NCI-H1436 (cell line): ENCODE results near the gene IL22RA2.
"Not testable (repeated sequence)": the region's sequence is repeated elsewhere in the genome, so short reads cannot be mapped to it uniquely, and the experiment has no call there.

Experiments
- DNase-seq: peaks from one replicate; lab custom pipeline; 2025; lab: John Stamatoyannopoulos, UW

Gene IL22RA2, protein sequence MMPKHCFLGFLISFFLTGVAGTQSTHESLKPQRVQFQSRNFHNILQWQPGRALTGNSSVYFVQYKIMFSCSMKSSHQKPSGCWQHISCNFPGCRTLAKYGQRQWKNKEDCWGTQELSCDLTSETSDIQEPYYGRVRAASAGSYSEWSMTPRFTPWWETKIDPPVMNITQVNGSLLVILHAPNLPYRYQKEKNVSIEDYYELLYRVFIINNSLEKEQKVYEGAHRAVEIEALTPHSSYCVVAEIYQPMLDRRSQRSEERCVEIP

DNA sequence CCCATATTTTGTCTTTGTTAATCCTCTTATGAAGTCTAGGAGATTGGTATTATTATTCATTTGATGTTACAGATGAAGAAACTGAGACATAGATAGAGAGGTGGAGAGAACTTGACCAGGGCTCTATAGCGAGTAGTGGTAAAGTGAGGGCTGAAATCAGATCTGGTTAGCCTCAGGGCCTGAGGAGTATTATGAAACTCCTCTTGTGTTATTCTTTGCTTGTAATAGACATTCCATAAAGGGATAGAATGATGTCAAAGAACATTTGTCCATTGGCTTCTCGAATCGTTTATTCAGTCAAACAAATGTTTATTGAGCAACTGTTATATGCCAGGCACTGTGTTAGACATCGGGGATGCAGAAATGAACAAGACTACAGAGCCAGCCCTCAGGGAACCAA, at the start of gene IL22RA2:
IL22RA2 (minus strand) TSS at position 144 of the 400 bp plus-strand sequence. CDS start 11,895 bp downstream, outside the sequence.
- no peak for DNase-seq

DNA sequence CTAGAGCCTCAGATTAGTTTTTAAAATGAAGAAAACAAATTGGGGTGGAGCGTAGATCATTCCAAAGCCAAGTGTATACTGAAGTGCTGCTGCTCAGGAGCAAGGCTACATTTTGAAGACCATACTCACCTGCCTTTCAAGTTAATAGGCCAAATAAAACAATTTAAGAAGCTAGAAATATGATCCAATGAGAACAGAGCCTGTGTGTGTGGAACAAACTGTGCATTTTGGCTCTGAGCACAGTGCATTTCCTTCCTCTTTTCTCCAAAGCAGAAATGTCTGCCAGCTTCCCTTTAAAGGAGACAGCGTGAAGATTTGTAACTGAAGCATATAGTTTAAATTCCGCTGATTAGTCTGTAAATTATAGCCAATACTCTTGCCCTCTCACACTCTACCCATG, 48.9 kb upstream of the IL22RA2 start:
- DNase-seq, result no peak

DNA sequence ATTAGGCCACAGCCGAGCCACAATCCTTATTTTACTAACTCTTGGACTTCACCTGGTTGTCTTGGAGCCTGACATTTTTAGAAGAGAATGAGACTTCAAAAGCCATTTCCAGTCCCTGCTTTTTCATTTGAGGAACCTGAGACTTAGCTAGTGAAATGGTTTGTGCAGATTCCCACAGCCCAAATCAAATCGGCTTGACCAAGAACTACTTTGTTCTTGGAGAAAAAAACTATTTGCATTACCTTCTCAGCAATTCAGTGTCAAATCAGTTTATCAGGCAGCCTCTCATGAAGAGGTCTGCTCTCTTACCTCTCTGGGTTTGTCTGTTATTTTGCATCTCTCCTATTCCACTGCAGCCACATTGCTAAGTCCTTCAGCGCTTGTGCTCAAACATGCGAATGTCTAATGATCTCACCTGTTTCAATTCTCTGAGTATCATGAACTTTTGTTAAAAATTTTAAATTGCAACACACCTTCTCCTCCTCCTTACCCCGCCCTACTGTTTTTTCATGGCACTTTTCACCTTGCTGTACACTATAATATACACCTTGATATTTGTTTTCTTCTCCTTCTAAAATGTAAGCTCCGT, 46.3 kb upstream of the IL22RA2 start:
- no peak for DNase-seq

DNA sequence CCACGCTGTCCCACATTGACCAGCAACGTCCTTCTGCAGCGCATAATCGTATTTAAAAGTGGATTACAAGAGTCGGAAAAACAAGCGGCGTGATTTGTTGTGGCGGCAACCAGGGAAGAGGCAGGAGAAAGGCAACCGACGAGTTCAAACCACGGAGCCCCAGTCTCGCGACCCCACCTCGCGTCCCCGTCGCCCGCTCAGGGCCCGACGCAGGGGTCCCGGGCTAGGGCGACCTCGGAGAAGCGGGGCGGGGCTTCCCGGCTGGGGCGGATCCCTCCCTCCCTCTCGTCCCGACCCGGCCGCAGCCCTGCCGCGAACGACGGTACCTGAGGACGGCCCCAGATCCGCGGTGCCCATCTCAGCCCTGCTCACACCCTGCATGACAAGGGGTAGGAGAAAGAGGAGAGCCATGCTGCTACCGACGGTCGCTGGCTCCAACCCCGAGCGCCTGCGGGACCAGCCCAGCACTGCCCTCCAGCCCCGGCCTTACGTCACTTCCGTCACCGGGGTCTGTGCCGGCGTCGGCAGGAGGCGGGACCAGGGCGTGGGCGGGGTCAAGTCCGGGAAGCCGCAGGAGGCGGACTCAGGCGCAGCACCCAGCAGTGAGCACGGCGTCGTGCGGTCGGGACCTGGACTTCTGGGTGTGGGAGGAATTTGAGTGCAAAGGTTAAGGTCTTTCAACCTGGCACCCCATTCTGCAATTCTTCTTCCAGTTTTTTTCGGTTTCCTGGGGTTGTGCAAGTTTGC, 45.6 kb upstream of the IL22RA2 start, which contains the start of gene IFNGR1:
IFNGR1 (minus strand) TSS at position 469 of the 747 bp plus-strand sequence; CDS start at position 411, 58 bp downstream.
- peak; percentile 91 for DNase-seq

DNA sequence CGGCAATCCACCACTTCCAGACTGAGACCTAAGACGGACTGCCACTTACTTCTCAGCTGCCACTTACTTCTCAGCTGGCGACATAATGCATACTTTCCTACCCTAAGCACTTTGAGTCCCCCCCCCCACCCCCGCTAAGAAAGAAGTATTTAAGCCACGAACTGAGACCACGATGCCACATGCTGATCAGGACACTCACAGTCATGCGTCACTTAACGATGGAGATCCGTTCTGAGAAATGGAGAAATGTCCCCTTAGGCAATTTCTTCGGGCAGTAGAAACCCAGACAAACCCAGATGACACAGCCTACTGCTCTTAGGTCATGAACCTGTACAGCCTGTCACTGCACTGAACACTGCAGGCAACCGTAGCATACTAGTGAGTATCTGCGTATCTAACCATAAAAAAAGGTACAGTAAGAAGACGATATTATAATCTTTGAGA, 45.1 kb upstream of the IL22RA2 start:
- no peak for DNase-seq

DNA sequence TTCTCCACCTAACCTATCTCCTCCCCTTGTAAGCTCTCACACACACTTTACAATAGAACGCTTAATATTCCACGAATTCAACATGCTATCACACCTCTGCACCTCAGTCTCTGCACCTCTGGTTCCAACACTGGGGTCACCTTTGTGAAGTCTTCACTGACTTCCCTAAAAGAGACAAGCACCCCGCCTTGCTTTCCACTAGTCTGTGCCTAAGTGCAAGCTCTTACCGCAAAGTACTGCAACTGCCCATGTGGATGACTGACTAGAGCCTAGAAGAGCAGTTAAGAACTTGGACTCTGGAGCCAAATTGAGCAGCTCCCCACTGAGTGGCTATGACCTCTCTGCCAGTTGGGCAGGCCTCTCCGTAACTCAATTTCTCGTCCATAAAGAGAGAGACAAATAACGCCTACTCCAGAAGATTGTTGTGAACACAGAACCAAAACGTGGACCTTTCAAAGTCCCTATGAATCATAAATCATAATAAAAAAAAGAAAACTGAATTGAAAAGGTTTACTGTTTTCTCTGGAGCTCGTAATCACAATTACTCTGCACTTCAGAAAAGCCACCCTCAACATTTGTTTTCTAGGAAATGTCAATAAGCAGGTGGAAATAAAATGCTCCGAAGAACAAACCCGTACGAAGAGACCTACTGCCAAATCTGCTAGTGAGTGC, 44.5 kb upstream of the IL22RA2 start:
- no peak for DNase-seq

DNA sequence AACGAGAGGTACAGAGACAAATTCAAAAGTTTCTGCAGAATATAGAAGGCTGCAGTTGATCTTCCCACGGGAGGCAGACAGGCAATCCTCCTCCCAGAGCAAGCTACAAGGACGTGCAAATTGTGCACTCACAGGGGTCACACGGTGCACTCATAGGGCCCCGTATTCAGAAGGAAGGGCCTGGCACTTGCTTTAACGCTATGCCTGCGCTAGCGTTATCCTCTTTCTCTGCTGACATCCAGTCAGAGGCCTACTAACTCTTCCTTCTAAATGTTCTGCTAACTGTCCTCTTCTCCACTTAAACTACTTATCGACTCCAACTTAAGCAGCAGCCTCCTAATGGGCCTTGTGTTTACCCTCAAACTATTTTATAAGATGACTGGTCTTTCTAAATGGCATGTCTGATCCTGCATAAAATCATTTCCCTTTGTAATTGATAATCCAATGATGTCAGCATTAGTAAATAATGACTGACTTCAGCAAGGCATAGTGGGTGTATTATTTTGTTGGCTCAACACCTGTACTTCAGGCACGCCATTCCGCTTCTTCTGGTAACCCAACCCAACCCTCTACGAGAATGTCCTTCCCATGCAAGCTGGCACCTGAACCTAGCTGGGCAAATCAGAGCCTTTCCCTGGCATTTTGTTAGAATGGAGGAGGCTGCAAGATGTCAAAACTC, 43.6 kb upstream of the IL22RA2 start:
- DNase-seq, result no peak

DNA sequence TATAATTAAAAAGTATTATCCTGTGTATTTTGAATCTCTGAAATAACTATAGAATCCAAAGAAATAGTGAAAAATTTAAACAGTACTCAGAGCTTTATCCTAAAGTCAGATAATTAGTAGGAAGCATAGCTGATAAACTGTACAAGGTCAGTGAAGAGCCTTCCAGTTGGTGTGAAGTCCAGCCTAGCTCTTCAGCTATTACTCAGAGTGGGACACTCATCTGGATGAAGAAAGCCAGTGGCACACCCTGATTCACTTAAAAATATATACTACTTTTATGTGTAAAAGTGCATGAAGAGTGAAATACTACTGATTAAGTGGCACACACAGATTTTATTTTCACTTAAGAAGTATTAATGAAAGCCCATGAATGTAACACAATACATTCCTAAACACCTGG, 42.7 kb upstream of the IL22RA2 start:
- DNase-seq, result no peak

DNA sequence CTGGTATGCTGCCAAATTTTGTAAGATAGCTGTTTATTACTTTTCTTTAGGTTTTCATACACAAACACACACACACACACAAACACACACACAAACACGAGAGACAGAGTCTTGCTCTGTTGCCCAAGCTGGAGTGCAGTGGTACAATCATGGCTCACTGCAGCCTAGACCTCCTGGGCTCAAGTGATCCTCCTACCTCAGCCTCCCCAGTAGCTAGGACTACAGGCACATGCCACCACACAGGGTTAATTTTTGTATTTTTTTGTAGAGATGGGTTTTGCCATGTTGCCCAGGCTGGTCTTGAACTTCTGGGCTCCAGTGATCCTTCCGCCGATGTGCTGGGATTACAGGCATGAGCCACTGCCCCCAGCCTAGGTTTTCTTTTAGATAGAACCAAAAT, 42.2 kb upstream of the IL22RA2 start:
- DNase-seq, result not testable (repeated sequence)

DNA sequence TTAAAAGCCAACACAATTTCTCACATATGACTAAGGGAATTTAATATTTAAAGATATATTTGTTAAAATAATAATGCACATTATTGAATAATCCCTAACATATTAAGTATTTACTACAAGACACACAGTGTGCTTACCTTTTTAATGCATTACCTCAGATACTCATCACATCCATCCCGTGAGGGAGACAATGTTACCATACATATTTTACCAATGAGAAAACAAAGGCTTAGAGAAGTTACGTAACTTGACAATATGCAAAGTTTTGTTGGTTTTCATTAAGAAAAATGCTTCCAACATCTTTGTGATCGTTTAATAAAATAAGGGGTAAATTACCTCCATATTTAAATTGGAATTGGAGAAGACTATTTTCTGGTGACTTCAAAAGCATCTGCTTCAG, 41.5 kb upstream of the IL22RA2 start:
- DNase-seq, result no peak

DNA sequence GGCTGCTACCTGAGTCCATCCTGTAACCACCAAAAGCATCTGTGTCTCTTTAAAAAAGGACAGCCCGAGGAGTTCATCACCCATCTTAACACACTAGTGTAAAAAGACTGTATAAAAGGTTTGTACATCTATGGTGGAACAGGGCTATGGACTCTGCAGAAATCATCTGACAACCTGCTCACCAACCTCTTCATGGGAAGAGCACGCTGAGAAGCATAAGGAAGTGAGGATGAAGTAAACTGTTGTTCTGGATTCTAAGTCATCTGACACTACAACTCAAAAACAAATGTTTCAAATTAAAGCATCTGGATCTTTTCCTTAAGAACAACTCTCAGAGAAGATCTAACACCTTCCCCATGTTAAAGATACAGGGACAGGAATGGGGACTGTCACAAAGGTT, 40.4 kb upstream of the IL22RA2 start:
- DNase-seq, result no peak

DNA sequence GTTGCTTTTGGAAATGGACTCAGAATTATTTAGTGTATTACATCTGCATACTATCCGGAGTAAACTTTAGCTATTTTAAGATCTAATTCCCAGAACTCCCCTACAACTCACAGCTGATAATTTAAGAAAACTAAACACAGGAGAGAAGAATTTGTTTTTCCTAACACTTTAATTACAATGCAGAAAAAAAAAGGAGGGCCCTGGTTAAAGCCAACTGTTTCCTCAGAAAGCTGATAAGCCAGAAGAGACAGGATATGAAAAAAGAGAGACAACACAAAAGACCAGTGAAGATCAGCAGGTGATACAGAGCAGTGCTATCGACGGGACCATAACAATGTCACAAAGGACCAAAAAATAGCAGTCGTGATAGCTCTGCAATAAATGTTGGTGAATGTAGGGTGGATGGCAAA, 39.9 kb upstream of the IL22RA2 start:
- DNase-seq, result no peak

DNA sequence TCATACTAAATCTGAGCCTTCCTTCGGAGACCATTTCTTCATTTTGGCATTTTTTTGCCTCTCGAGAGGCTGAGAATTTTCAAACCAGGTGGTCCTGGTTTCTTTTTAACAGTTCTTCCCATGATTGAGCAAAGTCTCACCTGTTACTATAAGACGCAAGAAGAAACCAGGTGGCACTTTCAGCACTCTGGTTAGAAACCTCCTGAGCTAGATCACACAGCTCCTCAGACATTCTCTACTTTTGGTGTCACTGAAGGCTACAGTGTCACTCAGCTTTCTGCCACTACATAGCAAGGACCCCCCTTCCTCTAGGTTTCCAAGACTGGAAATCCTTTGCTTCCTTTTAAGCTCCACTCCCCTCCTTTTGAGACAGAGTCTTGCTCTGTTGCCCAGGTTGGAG, 38.5 kb upstream of the IL22RA2 start:
- DNase-seq, result no peak

DNA sequence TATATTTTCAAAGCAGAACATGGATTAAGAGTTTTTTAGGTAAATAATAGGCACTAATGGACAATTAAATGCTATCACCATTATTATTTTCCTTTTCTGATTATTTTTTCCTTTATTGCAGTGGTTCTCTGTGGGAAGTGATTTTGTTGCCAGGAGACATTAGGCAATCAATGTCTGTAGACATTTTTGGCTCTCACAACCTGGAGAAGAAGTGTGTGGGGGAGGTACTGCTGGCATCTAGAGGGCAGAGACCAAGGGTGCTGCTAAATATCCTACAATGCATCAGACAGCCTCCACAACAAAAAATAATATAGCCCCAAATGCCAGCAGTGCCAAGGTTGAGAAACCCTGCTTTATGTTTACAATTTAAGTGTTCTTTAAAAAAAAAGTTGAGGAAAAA, 37.5 kb upstream of the IL22RA2 start:
- DNase-seq, result no peak

DNA sequence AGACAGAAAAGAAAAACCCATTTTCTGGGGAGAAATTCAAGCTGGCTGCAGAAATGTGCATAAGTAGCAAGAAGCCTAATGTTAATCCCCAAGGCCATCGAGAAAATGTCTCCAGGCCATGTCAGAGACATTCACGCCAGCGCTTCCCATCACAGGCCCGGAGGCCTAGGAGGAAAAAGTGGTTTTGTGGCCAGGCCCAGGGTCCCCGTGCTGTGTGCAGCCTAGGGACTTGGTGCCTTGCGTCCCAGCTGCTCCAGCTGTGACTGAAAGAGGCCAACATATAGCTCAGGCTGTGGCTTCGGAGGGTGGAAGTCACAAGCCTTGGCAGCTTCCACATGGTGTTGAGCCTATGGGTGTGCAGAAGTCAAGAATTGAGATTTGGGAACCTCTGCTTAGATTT, 34.8 kb upstream of the IL22RA2 start:
- DNase-seq, result no peak

DNA sequence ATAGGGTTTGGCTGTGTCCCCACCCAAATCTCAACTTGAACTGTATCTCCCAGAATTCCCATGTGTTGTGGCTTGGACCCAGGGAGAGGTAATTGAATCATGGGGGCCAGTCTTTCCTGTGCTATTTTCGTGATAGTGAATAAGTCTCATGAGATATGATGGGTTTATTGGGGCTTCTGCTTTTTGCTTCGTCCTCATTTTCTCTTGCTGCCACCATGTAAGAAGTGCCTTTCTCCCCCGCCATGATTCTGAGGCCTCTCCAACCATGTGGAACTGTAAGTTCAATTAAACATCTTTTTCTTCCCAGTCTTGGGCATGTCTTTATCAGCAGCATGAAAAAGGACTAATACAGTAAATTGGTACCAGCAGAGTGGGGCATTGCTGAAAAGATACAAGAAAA, 34.0 kb upstream of the IL22RA2 start:
- not testable (repeated sequence) for DNase-seq

DNA sequence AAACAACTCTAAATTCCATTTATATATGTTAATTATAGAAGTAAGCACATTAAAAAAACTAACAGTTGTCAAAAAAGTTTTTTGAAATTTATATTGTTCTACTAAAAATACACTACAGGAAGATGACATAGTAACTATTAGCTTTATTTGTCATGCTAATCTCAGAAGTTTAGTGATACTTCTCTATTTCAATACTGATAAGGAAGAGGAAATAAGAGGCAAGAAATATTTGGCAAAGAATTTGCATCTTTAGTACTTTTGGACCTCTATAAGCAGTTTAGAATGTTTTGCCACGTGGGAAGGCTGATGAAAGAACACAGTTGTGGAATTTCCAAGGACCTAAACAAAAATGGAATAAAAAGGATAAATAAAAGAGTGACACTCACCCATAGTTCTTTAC, 33.1 kb upstream of the IL22RA2 start:
- DNase-seq, result no peak

DNA sequence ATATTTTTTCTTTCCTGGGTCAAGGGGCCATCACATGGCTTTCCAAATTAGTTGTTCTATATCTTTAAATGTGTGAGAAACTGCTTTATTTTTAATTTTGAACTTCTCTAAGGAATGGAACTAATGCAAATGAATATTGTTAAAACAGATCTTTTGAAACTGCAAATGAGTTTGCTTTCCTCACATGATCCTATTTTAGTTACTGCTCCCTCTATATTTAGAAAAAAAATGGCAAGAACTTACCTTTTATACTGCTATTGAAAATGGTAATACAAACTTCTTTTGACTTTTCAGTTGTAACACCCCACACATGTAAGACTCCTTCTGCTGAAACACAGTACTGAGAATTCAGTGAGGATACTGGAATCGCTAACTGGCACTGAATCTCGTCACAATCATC, 29.8 kb upstream of the IL22RA2 start:
- no peak for DNase-seq

DNA sequence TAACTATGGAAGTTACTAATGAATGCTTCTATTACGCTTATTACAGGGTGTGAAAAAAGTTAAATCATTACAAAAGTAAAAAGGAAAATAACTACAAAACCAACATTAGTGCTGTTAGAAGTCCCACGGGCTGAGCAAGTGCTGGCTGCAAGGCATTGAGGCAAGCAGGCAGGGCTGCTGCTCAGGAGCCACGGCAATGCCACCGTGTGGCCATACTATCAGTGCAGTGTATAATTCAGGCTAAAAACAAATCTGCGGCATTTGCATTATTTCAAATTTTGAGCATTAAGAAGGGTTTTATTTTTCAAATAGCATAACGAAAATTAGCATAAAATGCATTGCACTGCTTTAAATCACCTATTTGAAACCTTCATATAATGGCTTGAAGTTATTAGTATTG, 28.6 kb upstream of the IL22RA2 start:
- no peak for DNase-seq

DNA sequence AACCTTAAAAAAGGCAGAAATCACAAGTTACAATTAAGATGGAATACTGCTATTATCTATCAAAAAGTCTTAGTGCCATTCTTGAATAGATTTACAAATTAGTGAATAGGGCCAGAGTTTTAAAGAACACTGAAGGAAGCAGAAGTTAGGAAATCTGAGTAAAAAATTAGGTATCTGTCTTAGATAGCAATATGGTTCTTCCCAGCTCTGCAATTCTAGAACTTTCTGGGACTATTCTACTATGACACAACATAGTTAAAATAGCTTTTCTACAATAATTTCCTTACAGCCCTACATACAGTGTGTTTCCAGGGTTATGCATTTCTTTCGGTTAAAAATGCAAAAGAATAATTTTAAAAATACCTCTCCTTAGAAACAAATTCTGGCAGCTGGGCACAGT, 27.6 kb upstream of the IL22RA2 start:
- DNase-seq, result no peak

DNA sequence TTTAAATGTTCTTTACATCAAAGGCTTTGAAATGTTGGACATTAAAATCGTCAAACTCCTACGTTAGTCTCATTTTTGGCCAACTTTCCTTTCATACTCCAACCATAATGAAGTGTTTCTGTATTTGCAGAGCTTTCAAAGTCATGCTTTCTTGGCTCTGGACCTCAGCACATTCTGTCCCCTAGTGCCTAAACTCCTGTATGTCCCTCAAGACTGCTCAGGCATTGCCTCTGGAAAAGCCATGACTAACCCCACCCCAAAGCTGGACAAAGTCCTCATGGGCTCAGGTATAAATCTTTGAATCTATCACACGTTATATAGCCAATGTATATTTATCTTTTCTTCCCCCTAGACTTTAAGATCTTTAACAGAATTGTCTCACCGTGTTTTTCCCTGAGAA, 26.8 kb upstream of the IL22RA2 start:
- no peak for DNase-seq
